Measurements from ENCODE around the gene NTRK3.

Gene NTRK3

DNA sequence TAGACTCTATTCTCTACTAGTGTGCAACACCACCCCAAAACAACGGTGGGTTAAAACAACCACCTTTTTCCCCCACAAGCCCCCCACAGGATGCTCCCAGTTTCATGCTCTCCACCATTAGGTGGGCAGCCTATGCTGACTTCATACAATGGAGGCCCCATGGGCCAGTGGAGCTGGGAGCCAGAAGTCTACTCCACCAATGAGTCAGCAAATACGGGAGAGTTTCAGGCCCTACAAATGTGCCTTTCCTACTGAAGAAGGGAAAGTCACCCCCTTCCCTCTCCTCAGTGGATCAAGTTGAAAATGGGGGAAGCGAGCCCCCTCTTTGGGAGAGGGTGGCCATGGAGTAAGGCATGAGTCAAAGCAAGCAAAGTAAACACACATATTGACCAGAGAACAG lies 278.6 kb downstream of the NTRK3 start:
- no peak for DNase-seq (ENCODE audit: low read depth)

DNA sequence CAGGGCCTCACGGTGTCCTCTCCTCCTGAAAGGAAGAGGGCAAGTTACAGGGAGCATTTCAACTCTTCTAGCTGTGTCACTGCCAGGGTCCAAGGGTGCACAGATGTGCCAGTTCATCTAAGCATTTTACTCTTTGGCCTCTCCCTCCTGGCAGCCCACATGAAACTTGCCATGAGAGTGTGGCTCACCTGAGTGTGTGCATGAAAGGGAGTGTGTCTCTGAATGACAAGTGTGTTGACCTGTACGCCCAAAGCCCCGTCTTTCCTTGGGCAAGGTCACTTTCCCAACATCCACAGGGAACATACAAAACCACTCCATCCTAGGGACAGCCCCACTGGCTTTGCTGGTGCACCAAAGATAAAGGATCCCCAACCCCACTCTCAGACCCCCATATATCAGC lies 280.0 kb downstream of the NTRK3 start:
- DNase-seq (ENCODE audit: low read depth) = no peak

DNA sequence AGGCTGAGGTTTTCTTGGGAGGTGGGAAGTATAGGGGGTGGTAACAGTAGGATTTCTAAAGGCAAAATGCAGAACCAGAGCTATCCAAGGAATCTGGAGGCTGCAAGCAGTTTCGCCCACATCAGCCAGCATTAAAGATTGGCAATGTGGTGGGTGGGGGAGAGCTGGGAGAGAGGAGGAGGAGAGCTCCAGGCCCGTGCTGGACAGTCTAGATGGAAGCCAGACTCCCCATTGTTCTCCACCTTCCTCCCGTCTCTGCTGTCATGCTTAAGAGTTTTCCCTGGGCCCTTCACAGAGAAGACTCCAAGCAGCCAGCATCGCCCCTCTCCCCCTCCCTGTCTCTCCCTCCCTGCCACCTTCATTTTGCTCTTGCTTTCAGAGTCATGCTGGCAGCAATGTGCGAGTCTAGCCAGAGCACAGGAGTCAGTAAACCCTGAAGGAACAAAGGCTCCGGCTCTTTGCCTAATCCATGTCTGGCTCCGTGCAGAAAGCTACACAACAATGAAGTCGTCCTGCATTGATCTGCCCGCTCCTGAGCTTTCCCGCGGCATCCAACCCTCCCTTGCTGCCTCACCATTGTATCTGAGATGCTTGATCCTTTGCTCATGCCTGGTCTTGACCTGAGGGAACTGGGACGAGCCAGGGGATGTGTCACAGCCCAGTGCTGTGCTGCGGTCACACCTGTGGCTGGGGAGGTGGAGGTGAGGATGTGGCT lies 282.9 kb downstream of the NTRK3 start:
- DNase-seq (ENCODE audit: low read depth) = no peak

DNA sequence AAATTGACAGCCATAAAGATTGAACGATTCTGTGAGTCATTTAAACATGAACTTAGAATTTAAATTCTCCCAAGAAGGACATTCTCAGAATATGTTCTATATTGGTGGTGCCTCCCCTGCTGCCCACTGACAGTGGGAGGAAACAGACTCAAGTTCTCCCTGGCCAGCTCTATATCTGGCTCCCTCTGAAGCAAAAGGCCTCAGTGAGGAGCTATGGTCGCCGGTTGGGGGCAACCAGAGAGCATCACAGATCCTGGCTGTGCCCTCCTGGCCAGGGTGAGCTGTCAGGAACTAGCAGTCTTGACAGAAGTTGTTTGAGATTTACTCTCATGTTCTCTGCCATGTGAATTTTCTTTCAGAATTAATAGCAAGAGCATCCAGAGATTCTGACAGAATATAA lies 285.5 kb downstream of the NTRK3 start:
- no peak for DNase-seq (ENCODE audit: low read depth)

DNA sequence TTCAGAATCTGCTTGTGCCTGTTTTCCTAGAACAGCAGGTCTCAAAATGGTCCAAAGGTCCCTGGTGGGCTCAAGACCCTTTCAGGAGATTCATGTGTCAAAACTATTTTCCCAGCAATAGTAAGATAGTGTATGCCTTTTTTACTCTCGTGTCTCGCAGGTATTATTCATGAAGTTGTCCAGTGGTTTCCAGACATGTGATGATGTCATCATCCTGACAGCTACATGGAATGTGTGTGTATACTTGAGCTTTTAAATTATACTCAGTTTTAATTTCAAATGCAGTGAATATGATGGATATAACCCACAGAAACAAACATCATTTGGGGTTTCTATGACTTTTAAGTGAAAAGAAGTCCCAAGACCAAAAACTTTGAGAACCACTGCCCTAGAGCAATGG lies 288.6 kb downstream of the NTRK3 start:
- no peak for DNase-seq (ENCODE audit: low read depth)

DNA sequence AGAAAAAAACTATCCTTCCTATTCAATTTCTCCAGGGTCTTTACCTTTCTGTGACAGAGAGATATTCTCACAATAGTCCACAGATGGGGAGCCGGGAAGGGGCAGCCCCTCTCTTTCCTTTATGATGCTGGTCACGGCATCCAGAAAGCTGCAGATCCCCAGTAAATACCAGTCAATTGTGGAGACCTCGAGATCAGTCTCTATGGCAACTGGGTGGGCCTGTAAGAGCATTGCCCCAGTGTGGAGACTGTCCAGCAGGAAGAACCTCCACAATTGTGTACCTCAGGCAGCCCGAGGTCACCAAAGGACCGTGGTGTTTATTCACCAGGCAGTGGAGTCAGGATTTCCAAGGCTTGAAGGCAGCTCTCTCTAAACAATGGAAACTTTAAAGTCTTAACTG lies 291.2 kb downstream of the NTRK3 start:
- no peak for DNase-seq (ENCODE audit: low read depth)

DNA sequence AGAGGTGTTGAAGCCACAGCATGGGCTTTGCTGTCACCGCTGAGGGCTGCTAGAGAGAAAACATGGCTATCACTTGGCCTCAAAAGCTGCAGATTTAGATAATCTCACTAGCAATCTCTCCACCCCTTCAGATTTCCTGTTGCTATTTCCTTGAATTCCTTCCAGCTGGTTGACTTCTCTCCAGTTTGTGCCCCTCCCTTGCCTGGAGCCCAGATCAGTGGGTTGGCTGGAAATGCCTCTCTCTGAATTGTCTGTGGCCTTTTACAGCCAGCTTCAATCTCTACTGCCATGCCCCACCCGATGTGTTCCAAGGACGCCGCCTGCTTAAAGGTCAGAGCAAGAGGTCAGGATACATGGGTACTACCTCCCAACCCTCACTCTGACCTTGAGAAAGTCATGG lies 294.1 kb downstream of the NTRK3 start:
- no peak for DNase-seq (ENCODE audit: low read depth)

DNA sequence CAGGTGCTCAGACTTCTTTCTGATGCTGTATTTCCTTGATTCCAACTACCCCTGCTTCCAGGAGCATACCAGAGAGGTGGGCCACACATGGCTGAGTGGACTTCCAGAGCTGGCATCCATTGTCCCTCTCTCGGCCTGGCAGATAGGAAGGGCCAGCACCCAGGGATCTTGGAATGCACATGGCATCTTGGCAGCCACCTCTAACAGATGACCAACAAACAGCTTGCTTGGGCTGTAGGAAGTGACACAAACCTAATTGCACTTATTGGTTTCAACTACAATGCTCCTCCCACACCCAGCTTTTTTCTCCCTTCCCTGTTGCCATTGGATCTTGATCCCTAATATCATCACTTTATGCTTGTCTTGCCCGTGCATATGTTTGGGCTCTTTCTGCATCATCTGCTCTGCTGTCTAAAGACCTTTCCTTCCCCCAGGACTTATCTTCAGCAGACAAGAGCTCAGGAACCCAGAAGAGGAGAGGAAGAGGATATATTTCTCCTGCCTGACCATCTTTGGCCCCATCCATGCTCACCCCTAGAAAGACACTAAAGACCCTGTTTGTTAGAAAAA lies 294.6 kb downstream of the NTRK3 start:
- DNase-seq (ENCODE audit: low read depth) = no peak

DNA sequence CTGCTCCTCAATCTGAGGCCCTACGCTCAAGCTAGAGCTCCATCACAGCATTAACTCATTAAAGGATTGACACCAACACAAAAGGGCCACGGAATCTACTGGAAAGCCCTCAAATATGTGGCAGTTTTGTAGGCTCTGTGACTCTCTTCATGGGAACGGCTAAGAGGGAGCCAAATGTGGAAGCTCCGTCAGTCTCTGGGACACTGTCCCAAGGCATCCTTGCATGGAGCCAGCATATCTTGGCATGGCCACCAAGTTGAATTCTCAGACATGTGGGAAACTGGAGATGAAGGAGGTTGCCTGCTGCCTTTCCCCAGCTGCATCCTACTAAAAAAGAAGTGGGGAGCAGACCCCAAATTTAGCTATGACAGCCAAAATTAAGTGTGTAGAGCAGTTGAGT lies 296.9 kb downstream of the NTRK3 start:
- no peak for DNase-seq (ENCODE audit: low read depth)

DNA sequence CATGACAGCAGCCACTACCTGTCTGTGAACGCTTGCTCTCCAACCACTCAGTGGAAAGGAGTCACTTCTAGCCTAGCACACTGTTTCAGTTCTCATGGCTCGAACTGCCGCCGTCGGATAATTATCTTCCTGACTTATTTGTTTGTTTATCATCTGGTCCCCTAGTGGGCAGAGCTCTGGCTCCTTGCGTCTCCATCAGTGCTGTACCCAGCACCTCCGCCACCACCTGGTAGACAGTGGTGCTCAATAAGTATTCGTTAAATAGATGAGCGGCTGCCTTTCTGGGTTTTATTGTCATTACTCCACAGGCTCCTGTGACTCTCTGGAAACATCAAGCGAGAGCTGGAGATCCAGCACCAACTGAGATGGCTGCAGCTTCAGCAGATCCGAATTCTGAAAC lies 297.5 kb downstream of the NTRK3 start:
- no peak for DNase-seq (ENCODE audit: low read depth)

DNA sequence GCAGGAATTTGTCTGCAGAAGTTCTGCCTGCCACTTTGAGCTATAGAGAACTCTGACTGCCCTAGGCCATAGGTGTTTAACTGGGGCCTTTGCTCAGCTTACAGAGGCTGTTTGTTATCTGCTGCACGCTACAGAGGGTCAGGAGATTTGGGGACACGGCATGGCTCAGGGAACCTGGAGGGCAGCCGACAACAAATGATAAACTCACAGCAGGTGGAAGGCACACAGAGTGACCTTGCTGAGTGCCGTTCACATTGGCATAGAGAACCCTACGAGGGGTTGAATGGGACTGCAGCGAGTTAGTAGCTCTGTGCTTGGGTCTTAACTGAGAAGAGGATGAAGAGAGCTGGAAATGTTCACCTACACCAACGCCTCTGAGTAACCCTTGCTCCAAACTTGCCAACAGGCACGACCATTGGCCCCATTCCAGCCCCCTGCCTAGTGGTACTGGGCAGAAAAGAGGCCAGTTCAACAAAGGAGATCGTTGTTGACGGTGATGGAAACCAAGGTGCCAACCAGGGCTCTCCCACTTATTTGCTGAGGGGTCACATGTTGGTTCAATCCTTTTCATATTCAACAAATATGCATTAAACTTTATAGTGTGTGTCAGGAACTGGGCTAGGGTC lies 301.1 kb downstream of the NTRK3 start:
- DNase-seq (ENCODE audit: low read depth) = no peak

DNA sequence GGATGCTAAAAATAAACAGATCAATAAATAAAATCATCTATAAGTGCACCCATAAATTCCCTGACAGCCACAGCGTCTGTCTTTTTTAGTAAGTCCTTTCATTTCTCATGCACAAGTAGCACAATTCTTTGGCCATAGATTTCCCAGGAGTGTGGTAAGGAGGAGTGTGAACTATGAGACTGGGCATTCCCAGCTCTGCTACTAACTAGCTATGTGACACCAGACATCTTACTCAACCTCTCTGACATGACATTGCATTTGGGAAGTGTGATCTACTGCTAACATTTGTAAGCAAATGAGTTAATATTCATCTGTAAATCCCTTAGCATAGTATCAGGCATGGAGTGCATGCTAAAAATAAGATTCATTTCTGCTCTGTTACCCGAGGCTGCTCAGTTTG lies 301.7 kb downstream of the NTRK3 start:
- DNase-seq (ENCODE audit: low read depth) = no peak

DNA sequence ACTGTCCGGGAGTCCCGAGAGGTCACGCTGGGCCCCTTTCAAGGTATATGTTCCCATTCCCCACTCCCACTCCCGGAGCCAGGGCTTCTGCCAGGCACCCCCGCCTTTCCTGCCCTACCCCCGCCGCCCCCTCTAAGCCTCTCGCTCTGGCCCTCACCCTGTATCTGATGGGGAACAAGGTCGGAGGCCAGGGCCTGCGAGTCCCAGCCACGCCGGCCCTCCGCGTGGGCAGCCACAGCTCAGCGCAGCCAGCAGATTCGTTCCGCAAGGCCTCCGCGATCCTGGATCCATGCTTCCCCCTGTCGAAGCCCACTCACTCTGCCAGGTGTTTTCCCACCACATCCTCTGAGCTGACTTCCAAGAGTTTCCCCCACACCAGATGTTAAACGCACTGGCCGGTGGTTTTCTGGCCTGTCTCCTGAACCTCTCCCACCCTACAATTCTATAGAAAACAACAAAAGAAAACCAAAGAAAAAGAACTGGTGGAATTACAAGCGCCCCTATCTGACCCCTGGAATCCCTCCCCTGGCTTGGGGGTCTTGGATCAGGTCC lies 303.7 kb downstream of the NTRK3 start:
- DNase-seq (ENCODE audit: low read depth) = no peak

DNA sequence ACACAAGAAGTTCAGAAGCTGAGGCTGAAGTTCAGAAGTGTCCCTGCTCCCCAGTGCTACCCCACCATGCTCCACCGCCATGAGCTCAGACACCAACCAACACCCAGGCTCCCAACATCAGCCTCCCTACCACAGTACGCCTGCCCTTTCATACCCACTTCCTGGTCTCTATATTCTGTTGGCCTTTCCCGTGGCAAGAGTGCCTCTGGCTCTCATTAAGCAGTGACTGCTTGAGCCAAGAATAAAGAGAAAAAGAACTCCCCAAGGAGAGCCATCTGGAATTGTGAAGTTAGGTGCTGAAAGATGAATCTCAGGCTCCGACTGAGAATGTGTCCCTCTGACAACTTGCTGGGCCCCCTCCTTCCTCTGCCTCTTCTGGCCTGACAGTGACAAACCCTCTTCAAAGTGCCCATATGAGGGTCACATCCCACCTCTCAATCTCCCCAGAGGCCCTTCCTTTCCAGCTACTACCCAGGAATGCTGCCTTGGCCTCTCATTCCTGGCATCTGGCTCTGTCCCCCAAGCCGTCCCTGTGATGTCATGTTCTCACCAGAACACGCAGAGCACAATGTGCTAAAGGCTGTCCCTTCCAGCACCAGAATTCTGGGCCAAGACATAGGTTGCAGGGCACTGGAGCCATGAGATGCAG lies 306.8 kb downstream of the NTRK3 start:
- no peak for DNase-seq (ENCODE audit: low read depth)

DNA sequence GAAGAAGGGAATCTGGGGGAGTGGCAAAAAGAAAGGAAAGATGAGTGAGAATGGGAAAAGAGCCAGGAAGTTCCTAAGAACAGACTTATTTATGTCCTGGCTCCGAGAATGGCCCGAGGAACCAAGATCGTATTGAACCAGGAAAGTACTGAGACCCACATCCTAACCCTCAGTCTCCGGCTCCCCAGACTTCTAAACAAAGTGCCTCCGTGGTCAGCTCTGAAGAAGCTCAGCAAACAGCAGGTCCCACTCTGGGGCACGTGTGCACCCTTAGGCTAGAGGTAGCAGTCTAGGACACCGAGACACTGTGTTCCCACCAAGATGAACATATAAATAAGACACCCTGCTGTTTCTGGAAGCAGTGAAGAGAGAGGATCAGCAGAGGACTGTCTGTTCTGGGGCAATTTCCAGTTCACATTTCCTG lies 307.4 kb downstream of the NTRK3 start:
- no peak for DNase-seq (ENCODE audit: low read depth)

DNA sequence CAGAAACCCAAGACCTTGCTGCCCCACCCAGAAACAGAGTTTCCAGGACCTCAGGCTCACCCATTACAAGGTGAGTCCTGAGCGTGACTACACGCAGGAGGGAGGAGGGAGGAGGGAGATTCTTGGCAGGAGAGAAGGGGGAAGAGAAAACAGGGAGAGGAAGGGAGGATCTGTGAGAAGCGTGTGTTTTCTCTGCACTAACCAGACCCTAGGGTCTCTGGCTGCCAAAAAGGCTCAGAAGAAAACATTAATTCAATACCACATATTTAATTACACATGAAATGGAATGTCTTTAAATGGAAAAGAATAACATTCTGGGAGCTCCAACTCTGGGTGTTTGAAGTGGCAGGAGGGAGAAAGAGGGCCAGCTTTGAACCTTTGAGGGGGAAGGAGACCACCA lies 309.0 kb downstream of the NTRK3 start:
- no peak for DNase-seq (ENCODE audit: low read depth)

DNA sequence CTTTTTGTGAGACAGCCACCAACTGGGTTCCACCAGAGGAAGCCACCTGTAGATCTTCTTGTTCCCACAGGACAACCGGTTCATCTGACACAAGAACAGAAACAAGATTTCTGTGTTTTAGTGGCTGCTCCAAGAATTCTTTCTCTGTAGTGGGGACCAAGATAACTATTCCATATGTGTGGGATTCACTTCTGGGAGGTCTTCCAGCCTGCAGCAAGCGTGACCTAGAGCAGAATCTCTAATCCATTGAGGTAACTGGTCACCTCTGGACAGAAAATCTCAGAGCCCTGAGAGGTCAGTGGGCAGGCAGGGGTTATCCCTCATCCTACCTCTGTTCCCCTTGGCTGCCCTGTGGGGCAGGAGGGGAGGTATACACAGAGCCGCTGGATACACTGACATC lies 311.3 kb downstream of the NTRK3 start:
- no peak for DNase-seq (ENCODE audit: low read depth)

DNA sequence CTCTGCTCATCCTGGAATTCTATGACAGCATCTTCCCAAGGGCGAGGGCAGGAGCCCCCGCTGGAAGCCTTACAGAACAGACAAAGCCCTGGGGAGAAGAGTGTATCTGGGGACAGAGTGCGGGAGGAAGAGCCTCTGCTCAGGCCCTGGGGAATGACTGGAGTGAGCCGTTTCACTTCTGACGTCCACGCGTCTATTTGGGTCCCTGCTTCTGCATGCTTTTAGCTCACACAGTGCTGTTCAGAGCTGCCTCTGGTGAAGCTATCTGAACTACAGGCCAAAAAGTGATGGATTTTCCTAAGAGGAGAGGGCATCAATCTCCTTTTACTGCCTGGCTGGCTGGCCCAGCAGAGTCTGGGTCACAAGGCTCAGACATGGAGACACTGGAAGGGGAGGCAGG lies 311.8 kb downstream of the NTRK3 start:
- DNase-seq (ENCODE audit: low read depth) = no peak

DNA sequence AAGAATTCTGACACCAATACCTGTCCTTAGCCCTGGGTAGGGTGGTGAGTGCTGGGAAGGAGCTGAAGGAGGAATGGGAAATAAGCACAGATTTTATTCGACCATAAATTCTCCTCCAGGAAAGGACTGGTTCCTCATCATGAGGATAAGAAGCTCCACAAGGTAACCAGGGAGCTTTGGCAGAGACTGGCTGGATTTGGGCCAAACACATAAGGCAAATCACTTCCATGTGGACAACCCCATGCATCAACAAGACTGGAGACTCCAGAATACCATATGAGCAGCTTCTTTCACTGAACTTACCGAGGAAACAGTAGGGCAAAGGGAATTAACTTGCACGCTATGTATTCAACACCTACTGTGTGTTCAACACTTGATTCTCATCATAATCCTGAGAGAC lies 312.5 kb downstream of the NTRK3 start:
- no peak for DNase-seq (ENCODE audit: low read depth)

DNA sequence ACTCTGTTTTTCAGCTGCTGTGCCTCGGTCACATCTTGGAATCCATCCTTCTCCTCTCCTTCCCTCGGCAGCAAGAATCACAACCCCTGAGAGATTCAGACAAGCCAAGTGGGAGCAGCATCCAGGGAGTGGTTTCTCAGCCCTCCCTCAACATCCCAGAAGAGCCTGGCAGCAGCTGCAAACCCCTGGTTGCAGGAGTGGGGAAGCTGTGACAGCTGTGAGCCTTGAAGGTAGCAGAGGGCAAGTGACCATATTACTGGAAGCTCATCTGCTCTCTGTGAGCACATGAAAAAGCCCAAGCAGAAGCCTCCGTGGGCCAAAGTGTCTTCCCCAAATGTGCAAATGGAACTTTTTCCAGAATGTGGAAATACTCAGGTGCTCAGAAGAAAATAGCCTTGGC lies 312.9 kb downstream of the NTRK3 start:
- DNase-seq (ENCODE audit: low read depth) = no peak

DNA sequence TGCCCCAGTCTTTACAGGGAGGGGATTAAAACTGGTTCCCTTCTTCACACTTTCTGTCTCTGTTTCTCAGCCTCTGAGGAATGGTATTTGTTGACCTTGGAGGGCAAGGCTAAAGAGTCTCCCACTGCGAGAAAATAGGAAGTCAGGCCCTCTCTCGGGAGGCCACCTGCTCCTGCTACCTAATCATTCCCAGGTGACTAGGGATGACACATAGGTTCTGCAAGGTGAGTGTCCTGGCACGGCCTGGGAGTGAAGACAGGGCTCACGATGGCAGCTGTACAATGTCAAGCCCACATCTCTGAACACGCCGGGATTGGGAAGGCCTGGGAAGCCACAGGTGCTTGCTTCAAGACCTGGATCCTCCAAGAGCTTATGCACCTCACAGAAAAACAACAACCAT lies 314.2 kb downstream of the NTRK3 start:
- no peak for DNase-seq (ENCODE audit: low read depth)

DNA sequence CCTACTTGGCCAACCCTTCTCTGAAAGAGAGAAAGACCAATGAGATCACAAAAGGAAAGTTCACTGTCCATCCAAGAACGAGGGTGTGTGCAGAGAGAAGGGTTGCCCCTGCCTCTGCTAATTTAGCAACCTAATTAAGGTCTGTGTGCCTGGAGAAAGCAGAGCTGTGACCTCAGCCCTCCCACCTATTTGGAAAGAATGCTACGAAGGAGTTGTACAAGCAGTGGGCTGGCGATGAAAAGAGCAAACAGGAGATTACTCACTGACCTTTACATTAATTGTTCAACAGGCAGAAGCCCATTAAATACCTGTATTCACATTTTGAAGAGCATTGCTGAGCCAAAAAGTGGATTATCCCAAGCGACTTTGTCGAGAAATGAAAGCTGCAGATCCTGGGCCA lies 314.9 kb downstream of the NTRK3 start:
- DNase-seq (ENCODE audit: low read depth) = no peak

DNA sequence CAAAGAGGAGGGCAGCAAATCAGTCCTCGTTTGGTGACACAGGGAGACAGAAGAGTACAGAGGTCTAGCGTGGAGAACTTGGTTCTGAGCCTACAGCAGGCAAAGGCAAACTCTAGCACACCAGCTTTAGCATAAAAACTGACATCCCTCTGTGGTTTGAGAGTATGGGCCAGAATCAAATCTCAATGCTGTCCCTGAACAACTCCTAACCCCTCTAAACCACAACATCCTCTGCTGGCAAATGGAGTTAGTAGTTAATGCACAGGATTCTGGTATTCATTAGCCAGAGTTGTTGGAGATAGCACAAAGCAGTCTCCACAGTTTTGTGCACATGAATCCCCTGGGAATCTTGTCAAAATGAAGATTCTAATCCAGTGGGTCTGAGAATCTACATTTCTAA lies 315.8 kb downstream of the NTRK3 start:
- DNase-seq (ENCODE audit: low read depth) = no peak
